Measurements from ENCODE around the gene TRIM74.
"Not testable (repeated sequence)": the region's sequence is repeated elsewhere in the genome, so short reads cannot be mapped to it uniquely, and the experiment has no call there.

DNA sequence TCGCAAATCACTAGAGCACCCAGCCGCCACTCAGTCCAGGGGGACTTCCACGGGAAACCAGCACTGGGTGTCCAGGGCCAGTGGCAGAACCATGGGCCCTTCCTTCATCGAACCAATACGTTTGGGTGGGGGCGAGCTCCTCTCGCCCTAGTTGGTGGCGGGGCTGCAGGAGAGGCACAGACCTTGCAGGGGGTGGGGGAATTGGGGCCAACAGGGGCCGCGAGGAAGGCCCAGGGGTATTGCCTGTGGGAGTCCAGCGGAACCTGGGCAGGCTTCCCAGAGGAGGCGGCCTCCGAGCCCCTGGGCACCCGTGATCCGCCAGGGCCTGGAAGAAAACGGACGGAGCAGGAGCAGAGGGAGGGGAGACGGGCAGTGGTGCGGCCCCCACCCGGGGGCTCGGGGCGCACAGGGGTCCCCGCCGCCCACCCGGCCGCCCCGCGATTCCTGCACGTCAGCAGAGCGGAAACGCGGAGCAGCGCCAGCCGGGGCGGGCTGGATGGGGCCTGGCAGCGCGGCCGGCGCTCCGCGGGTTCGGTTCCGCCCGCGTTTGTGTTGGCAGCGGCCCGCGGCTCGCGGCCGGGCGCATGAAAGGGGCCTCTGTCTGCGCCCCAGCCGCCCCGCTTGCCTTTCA, 6.5 kb upstream of the TRIM74 start:
- TF ChIP-seq, protein P1, sequence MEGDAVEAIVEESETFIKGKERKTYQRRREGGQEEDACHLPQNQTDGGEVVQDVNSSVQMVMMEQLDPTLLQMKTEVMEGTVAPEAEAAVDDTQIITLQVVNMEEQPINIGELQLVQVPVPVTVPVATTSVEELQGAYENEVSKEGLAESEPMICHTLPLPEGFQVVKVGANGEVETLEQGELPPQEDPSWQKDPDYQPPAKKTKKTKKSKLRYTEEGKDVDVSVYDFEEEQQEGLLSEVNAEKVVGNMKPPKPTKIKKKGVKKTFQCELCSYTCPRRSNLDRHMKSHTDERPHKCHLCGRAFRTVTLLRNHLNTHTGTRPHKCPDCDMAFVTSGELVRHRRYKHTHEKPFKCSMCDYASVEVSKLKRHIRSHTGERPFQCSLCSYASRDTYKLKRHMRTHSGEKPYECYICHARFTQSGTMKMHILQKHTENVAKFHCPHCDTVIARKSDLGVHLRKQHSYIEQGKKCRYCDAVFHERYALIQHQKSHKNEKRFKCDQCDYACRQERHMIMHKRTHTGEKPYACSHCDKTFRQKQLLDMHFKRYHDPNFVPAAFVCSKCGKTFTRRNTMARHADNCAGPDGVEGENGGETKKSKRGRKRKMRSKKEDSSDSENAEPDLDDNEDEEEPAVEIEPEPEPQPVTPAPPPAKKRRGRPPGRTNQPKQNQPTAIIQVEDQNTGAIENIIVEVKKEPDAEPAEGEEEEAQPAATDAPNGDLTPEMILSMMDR (IDR thresholded peaks at IDR 0.05; ENCODE audit: low read depth, low read length), result not testable (repeated sequence)
- TF ChIP-seq EZH2phosphoT487 (IDR thresholded peaks at IDR 0.05; ENCODE audit: low read depth), result not testable (repeated sequence)
